NT2/D1 (cell line): Measurements from ENCODE around the gene DDX56.

ENCODE experiments used
- DNase-seq: peaks from one replicate; pipeline ENCODE4 v3.0.0-alpha.2; 2011; ENCODE audit warnings: low read depth, low spot score
- H3K27me3 ChIP-seq: 2 replicates; pipeline ENCODE4 v1.6.0; 2011; ENCODE audit warnings: mild to moderate bottlenecking; ENCODE audit not compliant: insufficient read length, insufficient read depth
- H3K36me3 ChIP-seq: 2 replicates; pipeline ENCODE4 v1.6.1; 2011; ENCODE audit warnings: mild to moderate bottlenecking, low read length, mixed read lengths; ENCODE audit not compliant: insufficient read depth, insufficient read length
- H3K4me1 ChIP-seq: 2 replicates; pipeline ENCODE4 v1.5.1; 2011; ENCODE audit not compliant: insufficient read depth, insufficient read length
- H3K4me3 ChIP-seq: 2 replicates; pipeline ENCODE4 v1.5.1; 2011; ENCODE audit warnings: low read depth; ENCODE audit not compliant: insufficient read length
- H3K9ac ChIP-seq: 2 replicates; pipeline ENCODE4 v1.6.0; 2011; ENCODE audit warnings: low read depth; ENCODE audit not compliant: insufficient read length
- H3K9me3 ChIP-seq: 2 replicates; pipeline ENCODE4 v1.5.1; 2011; ENCODE audit warnings: mild to moderate bottlenecking, low read length; ENCODE audit not compliant: insufficient read depth
- SUZ12 ChIP-seq: IDR thresholded peaks from 2 replicates; pipeline ENCODE4 v1.6.1; 2011; ENCODE audit not compliant: insufficient read length, insufficient read depth; ENCODE audit errors: extremely low read depth
- YY1 ChIP-seq: IDR thresholded peaks from 2 replicates; pipeline ENCODE4 v1.6.1; 2011; ENCODE audit not compliant: insufficient read length, insufficient read depth
- ZNF274 ChIP-seq: IDR thresholded peaks from 2 replicates; pipeline ENCODE4 v1.6.1; 2011; ENCODE audit warnings: mild to moderate bottlenecking, low read depth, low read length

DDX56 gene

GRCh38 chr7:44522315-44522714 lies 51.4 kb downstream of the DDX56 start:
- Histone ChIP-seq H3K9me3 (peaks cover 5% of the 10 kb centered on the region; the same call in 1 of the 2 replicates), H3K4me1 (no peaks in the 10 kb centered on the region), H3K9ac (no peak overlapping the region), H3K4me3 (no peak overlapping the region), H3K36me3 (no peaks in the 10 kb centered on the region), H3K27me3 (peaks cover 9% of the 10 kb centered on the region)
- TF ChIP-seq SUZ12 (no peak), YY1 (no peak), ZNF274 (no peak)
- DNase-seq, result no peak

- no peak for TF ChIP-seq YY1
- no peak for TF ChIP-seq SUZ12
- TF ChIP-seq ZNF274, result no peak
- Histone ChIP-seq H3K9me3 (peaks cover 5% of the 10 kb centered on the region; the same call in 1 of the 2 replicates), H3K27me3 (peaks cover 9% of the 10 kb centered on the region), H3K36me3 (no peaks in the 10 kb centered on the region), H3K4me1 (no peaks in the 10 kb centered on the region), H3K9ac (no peak overlapping the region), H3K4me3 (no peak overlapping the region)
- DNase-seq, result no peak
Observed at GRCh38 chr7:44521347-44522095, 52.2 kb downstream of the DDX56 start.

GRCh38 chr7:44520574-44520973 lies 53.1 kb downstream of the DDX56 start:
- no peak overlapping the region for H3K4me3 ChIP-seq
- H3K9me3 ChIP-seq, result peaks cover 5% of the 10 kb centered on the region; the same call in 1 of the 2 replicates
- no peaks in the 10 kb centered on the region for H3K36me3 ChIP-seq
- H3K27me3 ChIP-seq, result peaks cover 9% of the 10 kb centered on the region
- DNase-seq, result no peak
- H3K9ac ChIP-seq, result no peak overlapping the region
- no peak for TF ChIP-seq ZNF274
- TF ChIP-seq SUZ12, result no peak
- TF ChIP-seq YY1, result no peak
- no peaks in the 10 kb centered on the region for H3K4me1 ChIP-seq

GRCh38 chr7:44519546-44519945 lies 54.2 kb downstream of the DDX56 start:
- no peaks in the 10 kb centered on the region for H3K36me3 ChIP-seq
- no peak overlapping the region for H3K4me3 ChIP-seq
- no peak overlapping the region for H3K9ac ChIP-seq
- no peaks in the 10 kb centered on the region for H3K4me1 ChIP-seq
- DNase-seq, result no peak
- no peak for TF ChIP-seq YY1
- peaks cover 9% of the 10 kb centered on the region for H3K27me3 ChIP-seq
- 0 out of 2 replicates have a peak, but pooled peaks cover 4% of the 10 kb centered on the region for H3K9me3 ChIP-seq

DNA sequence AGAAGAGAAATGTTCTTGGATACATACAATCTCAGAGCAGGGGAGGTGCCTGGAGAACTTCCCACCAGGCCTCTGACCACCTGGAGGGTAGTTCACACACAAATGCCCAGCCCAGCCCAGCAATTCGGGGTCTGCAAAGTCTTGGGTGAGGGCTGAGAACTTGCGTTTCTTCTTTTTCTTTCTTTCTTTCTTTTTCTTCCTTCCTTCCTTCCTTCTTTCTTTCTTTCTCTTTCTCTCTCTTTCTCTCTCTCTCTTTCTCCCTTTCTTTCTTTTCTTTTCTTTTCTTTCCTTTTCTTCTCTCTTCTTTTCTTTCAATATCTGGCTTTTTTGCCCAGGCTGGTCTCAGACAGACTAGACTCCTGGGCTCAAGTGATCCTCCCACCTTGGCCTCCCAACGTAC lies 54.9 kb downstream of the DDX56 start:
- no peaks in the 10 kb centered on the region for H3K36me3 ChIP-seq
- H3K4me1 ChIP-seq, result no peaks in the 10 kb centered on the region
- no peaks in the 10 kb centered on the region for H3K9me3 ChIP-seq
- peaks cover 9% of the 10 kb centered on the region for H3K27me3 ChIP-seq
- no peak overlapping the region for H3K9ac ChIP-seq
- H3K4me3 ChIP-seq, result no peak overlapping the region
- TF ChIP-seq YY1, result no peak
- no peak for TF ChIP-seq SUZ12
- no peak for TF ChIP-seq ZNF274
- DNase-seq, result no peak

DNA sequence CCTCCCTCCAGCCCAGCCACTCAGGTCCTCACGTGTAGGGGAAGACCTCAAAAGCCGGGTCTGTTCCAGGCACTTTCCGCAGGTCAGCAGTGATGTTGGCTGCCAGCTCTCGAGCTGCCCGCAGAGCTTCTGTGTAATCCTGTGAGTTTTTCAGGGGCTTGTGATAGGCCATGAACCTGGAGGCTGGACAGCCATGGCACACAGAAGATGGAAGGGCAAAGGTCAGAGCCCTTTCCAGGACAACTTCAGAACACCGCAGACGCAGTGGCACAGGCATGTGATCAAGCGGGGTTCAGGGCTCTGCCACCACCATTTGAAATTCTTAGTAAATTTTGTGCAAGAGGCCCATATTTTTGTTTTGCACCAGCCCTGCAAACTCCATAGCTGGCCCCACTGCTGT lies 56.5 kb downstream of the DDX56 start:
- TF ChIP-seq ZNF274 (no peak), SUZ12 (no peak), YY1 (no peak)
- Histone ChIP-seq H3K4me1 (no peaks in the 10 kb centered on the region), H3K9me3 (no peaks in the 10 kb centered on the region), H3K36me3 (no peaks in the 10 kb centered on the region), H3K27me3 (peaks cover 5% of the 10 kb centered on the region), H3K4me3 (no peak overlapping the region), H3K9ac (no peak overlapping the region)
- no peak for DNase-seq
